HG02759 (cell line): ENCODE data around the gene CLIC3.

Experiments used
- ATAC-seq: cut with Tn5 transposase; IDR thresholded peaks from one replicate; pipeline ENCODE4 v1.9.1; 2021; ENCODE audit warnings: mild to moderate bottlenecking, moderate library complexity; ENCODE audit not compliant: unreplicated experiment

The CLIC3 gene

GRCh38 chr9:136983656-136984314 is 12.6 kb downstream of the CLIC3 start:
- ATAC-seq: no peak

GRCh38 chr9:136983167-136983566 is 13.2 kb downstream of the CLIC3 start:
- ATAC-seq: no peak

GRCh38 chr9:136982232-136983051 is 13.9 kb downstream of the CLIC3 start, which contains the start of gene LCNL1:
TSS of gene LCNL1 (plus strand) at chr9:136982993. CDS start at chr9:136983587, 594 bp downstream.
- ATAC-seq: no peak

- ATAC-seq: no peak
Measured at GRCh38 chr9:136981588-136982231, 14.7 kb downstream of the CLIC3 start.

GRCh38 chr9:136980669-136981478 is 15.5 kb downstream of the CLIC3 start:
- no peak for ATAC-seq

GRCh38 chr9:136979769-136980587 is 16.4 kb downstream of the CLIC3 start:
- no peak for ATAC-seq

- no peak for ATAC-seq
Measured at GRCh38 chr9:136978865-136979544, 17.4 kb downstream of the CLIC3 start.

GRCh38 chr9:136978073-136978864 is 18.1 kb downstream of the CLIC3 start:
- no peak for ATAC-seq

GRCh38 chr9:136977649-136978072 is 18.7 kb downstream of the CLIC3 start:
- ATAC-seq: no peak

GRCh38 chr9:136977223-136977622 is 19.1 kb downstream of the CLIC3 start, which contains the start of gene PTGDS:
TSS of gene PTGDS (plus strand) at chr9:136977504. CDS start at chr9:136977579, 75 bp downstream.
- ATAC-seq: no peak

GRCh38 chr9:136975644-136976043 is 20.7 kb downstream of the CLIC3 start:
- ATAC-seq: no peak

GRCh38 chr9:136974817-136975535 is 21.4 kb downstream of the CLIC3 start:
- no peak for ATAC-seq

- no peak for ATAC-seq
Measured at GRCh38 chr9:136973618-136974617, 22.4 kb downstream of the CLIC3 start.

GRCh38 chr9:136972743-136973142 is 23.6 kb downstream of the CLIC3 start:
- no peak for ATAC-seq

GRCh38 chr9:136972335-136972734 is 24.0 kb downstream of the CLIC3 start:
- ATAC-seq: no peak

- no peak for ATAC-seq
Measured at GRCh38 chr9:136971746-136972145, 24.6 kb downstream of the CLIC3 start.

GRCh38 chr9:136970361-136970760 is 26.0 kb downstream of the CLIC3 start:
- no peak for ATAC-seq
